Endodermal cell (in vitro differentiated cells): ENCODE results near the gene TRAPPC8. TPM values are rescaled to one million over a fixed set of nuclear protein-coding genes. Genes with fewer than 3 reads are reported as not detected.

Experiments
- DNase-seq: peaks from one replicate; pipeline ENCODE4 v3.0.0-alpha.2; 2017
- H3K27ac ChIP-seq: 2 replicates; pipeline ENCODE4 v1.5.1; 2013; ENCODE audit warnings: mild to moderate bottlenecking, low read depth, low read length, moderate library complexity
- H3K27me3 ChIP-seq: 2 replicates; pipeline ENCODE4 v1.6.1; 2013; ENCODE audit warnings: mild to moderate bottlenecking, low read length, moderate library complexity; ENCODE audit not compliant: insufficient read depth, control insufficient read depth, poor library complexity, severe bottlenecking
- H3K36me3 ChIP-seq: 2 replicates; pipeline ENCODE4 v1.7.0; 2013; ENCODE audit warnings: mild to moderate bottlenecking, low read length, moderate library complexity; ENCODE audit not compliant: control insufficient read depth, insufficient read depth
- H3K4me1 ChIP-seq: one replicate; pipeline ENCODE4 v1.7.0; 2013; ENCODE audit warnings: low read length; ENCODE audit not compliant: control insufficient read depth, insufficient read depth
- H3K4me3 ChIP-seq: 2 replicates; pipeline ENCODE4 v1.5.1; 2013; ENCODE audit warnings: mild to moderate bottlenecking, low read length, moderate library complexity
- H3K9ac ChIP-seq: 2 replicates; pipeline ENCODE4 v1.6.1; 2013; ENCODE audit warnings: mild to moderate bottlenecking, low read length, moderate library complexity; ENCODE audit not compliant: poor library complexity, severe bottlenecking; ENCODE audit errors: extremely low read depth
- H3K9me3 ChIP-seq: 2 replicates; pipeline ENCODE4 v1.6.1; 2013; ENCODE audit warnings: mild to moderate bottlenecking, low read length, moderate library complexity; ENCODE audit not compliant: control insufficient read depth
- H3K27ac Mint-ChIP-seq: 2 replicates; pipeline ENCODE4 v1.8.0; 2020; ENCODE audit warnings: mixed read lengths
- H3K27me3 Mint-ChIP-seq: 2 replicates; pipeline ENCODE4 v1.8.0; 2021; ENCODE audit warnings: mild to moderate bottlenecking, mixed read lengths; ENCODE audit not compliant: insufficient read depth
- H3K36me3 Mint-ChIP-seq: 2 replicates; pipeline ENCODE4 v1.8.0; 2020; ENCODE audit warnings: low read depth, mixed read lengths
- H3K4me1 Mint-ChIP-seq: 2 replicates; pipeline ENCODE4 v1.8.0; 2020; ENCODE audit warnings: mixed read lengths
- H3K4me3 Mint-ChIP-seq: 2 replicates; pipeline ENCODE4 v1.8.0; 2020; ENCODE audit warnings: mild to moderate bottlenecking, moderate library complexity, mixed read lengths
- H3K9me3 Mint-ChIP-seq: 2 replicates; pipeline ENCODE4 v1.8.0; 2020; ENCODE audit warnings: mild to moderate bottlenecking, mixed read lengths
- WGBS, 2 experiments: methylation state at CpG; one replicate each; pipeline versions ENCODE4 v1.1.5 to v1.1.7; 2013; ENCODE audit warnings: missing lambda C conversion rate in 2 of 2, mixed read lengths in 1 of 2; ENCODE audit not compliant: insufficient coverage in 1 of 2, insufficient read length in 1 of 2; 5-methylcytosine and 5-hydroxymethylcytosine counted together
- total RNA-seq, 2 donors: library from RNA; stranded (reverse); fragmentation: NEBNext Ultra II Directional in 1 of 2; extraction: Animal tissue kit (Norgen Biotek cat#: 25700) in 1 of 2; gene quantifications; 2 replicates in 1 of 2; 3 replicates in 1 of 2; pipeline ENCODE4 v1.2.1, GENCODE V29; 2021
- TF ChIP-seq, protein P1 (sequence below): fragments of 200-600 bp; sonication (generic); conservative IDR thresholded peaks from 2 replicates; pipeline ENCODE4 v1.5.0; 2021; ENCODE audit warnings: antibody characterized with exemption, mild to moderate bottlenecking

Gene TRAPPC8
- total RNA-seq, 2 donors from 2014 or later = 45.2 to 49.0 TPM

DNA sequence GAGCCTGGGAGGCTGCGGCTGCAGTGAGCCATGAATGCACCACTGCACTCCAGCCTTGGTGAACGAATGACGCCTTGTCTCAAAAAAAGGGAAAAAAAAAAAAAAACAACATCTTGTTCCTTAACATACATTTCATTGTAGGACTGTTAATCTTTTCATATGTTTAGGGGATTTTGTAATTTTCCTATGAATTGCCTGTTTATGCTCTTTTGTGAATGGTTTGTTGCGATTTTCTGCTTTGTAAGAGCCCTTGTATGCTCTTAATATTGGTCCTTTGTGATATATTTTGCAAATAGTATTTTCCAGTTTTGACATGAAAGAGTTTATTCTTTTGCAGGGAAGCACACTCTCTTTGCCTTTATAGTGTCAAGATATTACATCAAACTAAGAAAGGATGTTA lies 50.0 kb downstream of the TRAPPC8 start:
- H3K4me1 ChIP-seq = no peaks in the 10 kb centered on the region
- 94% methylated on average over 4 of the region's 4 CpGs; no CpG with 5 or more reads in 1 of the 2 experiments for WGBS, 2 experiments

DNA sequence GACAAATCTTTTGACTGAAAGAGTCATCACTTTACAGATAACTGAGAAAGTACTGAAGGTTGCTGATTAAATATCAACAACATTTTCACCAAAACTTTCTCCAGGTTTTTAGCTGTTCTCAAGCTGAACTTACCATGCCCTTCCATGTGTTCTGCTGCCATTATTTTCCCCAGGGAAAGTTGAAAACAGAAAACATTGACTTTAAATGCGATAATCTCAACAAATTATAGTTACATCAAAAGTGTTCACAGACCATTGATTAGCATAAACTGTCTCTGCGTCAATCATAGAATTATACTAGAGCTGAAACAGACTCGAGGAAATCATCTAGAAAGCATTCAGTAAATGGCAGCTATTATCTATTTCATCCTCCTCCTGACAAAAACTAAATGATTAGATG lies 51.4 kb downstream of the TRAPPC8 start:
- Histone ChIP-seq H3K4me3 (no peak overlapping the region), H3K27ac (no peak overlapping the region), H3K9me3 (no peaks in the 10 kb centered on the region), H3K36me3 (peaks cover 89% of the 10 kb centered on the region), H3K4me1 (no peaks in the 10 kb centered on the region), H3K9ac (no peak overlapping the region), H3K27me3 (no peaks in the 10 kb centered on the region)
- no peak for DNase-seq
- TF ChIP-seq, protein P1, sequence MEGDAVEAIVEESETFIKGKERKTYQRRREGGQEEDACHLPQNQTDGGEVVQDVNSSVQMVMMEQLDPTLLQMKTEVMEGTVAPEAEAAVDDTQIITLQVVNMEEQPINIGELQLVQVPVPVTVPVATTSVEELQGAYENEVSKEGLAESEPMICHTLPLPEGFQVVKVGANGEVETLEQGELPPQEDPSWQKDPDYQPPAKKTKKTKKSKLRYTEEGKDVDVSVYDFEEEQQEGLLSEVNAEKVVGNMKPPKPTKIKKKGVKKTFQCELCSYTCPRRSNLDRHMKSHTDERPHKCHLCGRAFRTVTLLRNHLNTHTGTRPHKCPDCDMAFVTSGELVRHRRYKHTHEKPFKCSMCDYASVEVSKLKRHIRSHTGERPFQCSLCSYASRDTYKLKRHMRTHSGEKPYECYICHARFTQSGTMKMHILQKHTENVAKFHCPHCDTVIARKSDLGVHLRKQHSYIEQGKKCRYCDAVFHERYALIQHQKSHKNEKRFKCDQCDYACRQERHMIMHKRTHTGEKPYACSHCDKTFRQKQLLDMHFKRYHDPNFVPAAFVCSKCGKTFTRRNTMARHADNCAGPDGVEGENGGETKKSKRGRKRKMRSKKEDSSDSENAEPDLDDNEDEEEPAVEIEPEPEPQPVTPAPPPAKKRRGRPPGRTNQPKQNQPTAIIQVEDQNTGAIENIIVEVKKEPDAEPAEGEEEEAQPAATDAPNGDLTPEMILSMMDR = no peak
- Mint-ChIP-seq H3K9me3 (peaks cover 5% of the 10 kb centered on the region), H3K4me3 (no peak overlapping the region), H3K36me3 (peaks cover 52% of the 10 kb centered on the region), H3K27me3 (no peaks in the 10 kb centered on the region), H3K4me1 (peaks cover 5% of the 10 kb centered on the region), H3K27ac (no peak overlapping the region)
- 95 to 100% methylated on average over 2 to 3 of the region's 3 CpGs for WGBS, 2 experiments

More for the DNA sequence above, 50.0 kb downstream of the TRAPPC8 start:
- H3K9me3 ChIP-seq = no peaks in the 10 kb centered on the region
- H3K9me3 Mint-ChIP-seq = peaks cover 5% of the 10 kb centered on the region
- no peak for DNase-seq
- peaks cover 91% of the 10 kb centered on the region for H3K36me3 ChIP-seq
- no peak overlapping the region for H3K4me3 ChIP-seq
- TF ChIP-seq, protein P1 = no peak
- peaks cover 46% of the 10 kb centered on the region for H3K36me3 Mint-ChIP-seq
- peaks cover 5% of the 10 kb centered on the region for H3K4me1 Mint-ChIP-seq
- no peak overlapping the region for H3K4me3 Mint-ChIP-seq
- H3K27me3 ChIP-seq = no peaks in the 10 kb centered on the region
- no peak overlapping the region for H3K27ac Mint-ChIP-seq
- H3K9ac ChIP-seq = no peak overlapping the region
- H3K27me3 Mint-ChIP-seq = no peaks in the 10 kb centered on the region
- H3K27ac ChIP-seq = no peak overlapping the region

DNA sequence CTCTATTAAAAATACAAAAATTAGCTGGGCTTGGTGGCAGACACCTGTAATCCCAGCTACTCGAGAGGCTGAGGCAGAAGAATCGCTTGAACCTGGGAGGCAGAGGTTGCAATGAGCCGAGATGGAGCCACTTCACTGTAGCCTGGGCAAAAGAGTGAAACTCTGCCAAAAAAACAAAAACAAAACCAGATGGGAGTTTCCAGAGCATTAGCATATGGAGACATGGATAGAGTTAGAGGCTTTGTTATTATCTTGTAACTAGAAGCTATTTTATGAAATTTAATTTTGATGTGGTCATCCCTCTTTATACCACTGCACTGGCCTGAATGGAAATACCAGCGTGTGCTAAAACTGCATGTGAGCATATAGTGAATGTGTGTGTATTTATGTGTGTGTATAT lies 58.9 kb downstream of the TRAPPC8 start:
- Histone ChIP-seq H3K9me3 (peaks cover 26% of the 10 kb centered on the region), H3K27me3 (no peaks in the 10 kb centered on the region), H3K4me3 (no peak overlapping the region), H3K9ac (no peak overlapping the region), H3K4me1 (no peaks in the 10 kb centered on the region), H3K27ac (no peak overlapping the region), H3K36me3 (peaks cover 83% of the 10 kb centered on the region)
- no peak for DNase-seq
- Mint-ChIP-seq H3K27ac (no peak overlapping the region), H3K27me3 (no peaks in the 10 kb centered on the region), H3K4me3 (no peak overlapping the region), H3K9me3 (peaks cover 22% of the 10 kb centered on the region), H3K36me3 (peaks cover 84% of the 10 kb centered on the region), H3K4me1 (no peaks in the 10 kb centered on the region)
- TF ChIP-seq, protein P1 = no peak
- WGBS, 2 experiments = 87 to 90% methylated on average over 4 of the region's 4 CpGs
